Non-pigmented ciliary epithelial cell (primary cell): ENCODE measurements around the gene IMMP2L.
"Not testable (repeated sequence)": the region's sequence is repeated elsewhere in the genome, so short reads cannot be mapped to it uniquely, and the experiment has no call there.

Experiments used
- DNase-seq: peaks from one replicate; pipeline ENCODE4 v3.0.0-alpha.2; 2010; ENCODE audit warnings: low read depth

The IMMP2L gene

DNA sequence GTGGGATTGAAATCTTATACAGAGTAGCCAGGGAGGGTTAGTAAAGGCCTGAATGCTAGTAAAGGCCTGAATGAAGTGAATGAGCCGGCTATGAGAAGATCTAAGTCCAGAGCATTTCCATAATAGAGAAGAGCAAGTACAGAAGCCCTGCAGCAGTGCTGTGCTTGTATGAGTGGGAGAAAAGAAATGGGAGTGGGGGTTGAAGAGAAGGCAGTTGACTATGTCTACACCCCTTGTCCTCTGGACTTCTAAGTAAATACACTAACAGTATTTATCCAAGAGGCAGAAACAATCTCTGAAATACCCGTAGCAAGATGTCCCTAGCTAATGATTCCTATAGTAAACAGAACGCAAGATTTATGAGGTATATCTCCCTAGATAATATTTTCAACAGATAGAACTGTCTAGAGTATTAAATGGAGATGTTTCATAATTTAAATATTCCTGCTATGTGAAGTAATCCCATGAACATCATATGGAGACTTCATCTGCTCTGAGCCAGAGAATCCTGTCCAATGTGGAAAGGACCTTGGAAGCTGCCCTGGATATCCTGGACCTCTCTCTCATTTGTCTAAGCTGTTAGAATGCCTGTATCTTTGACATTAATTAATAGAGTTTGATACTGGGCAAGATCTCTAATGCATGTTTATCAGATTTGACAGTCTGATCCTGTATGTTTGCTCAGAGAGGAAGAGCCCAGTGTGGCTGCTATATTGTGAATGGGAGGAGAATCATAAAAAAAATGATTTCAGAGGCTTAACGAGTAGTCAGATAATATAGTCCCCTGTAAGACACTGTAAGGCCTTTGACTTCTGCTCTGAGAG, 299.8 kb downstream of the IMMP2L start:
- DNase-seq, result no peak

DNA sequence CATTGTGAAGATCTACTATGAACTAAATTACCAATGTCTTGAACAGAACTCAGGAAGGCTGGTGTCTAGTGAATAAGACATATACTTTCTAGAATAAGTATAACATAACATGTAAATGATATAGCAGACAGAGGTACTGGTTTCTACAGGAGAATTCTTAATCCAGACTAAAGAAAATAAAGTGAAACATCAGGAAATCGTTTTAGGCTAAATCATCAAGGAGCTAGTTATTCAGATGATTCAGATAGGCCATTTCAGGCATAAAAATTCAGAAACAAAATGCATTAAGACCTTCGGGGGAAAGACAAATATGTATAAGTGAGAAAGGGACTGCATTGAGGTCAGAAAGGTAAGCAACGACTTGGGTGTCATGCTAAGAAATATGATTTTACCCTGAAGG, 300.8 kb downstream of the IMMP2L start:
- DNase-seq, result peak; percentile 24

DNA sequence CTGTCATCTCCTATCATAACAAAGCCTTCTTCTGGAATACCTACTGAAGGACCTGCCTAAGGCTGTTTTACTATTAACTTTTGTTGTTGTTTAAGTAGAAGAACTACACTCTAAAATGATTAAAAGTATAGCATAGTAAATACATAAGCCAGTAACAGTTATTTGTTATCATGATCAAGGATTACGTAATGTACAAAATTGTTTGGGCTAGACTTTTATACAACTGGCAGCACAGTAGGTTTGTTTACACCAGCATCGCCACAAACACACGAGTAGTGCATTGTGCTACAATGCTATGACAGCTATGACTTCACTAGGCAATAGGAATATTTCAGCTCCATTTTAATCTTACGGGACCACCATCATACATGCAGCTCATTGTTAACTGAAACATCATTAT, 302.3 kb downstream of the IMMP2L start:
- DNase-seq, result no peak

DNA sequence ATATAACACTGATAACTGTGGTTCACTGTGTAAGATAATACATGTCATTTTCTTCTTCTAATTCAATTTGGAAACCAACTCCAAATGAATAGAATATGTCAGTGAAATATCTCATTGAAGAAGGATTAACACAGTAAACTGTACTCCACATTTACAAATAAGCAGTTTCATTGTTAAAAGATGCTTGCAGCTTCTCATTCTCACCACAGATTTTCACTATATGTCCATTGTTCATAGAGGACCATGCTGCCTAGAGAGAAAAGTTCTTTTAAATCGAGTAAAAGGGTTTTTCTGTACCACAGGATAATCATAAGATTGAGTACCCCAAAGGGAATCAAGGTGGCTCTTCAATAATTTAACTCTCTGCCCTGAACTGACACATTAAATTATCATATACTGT, 305.9 kb downstream of the IMMP2L start:
- DNase-seq, result no peak

DNA sequence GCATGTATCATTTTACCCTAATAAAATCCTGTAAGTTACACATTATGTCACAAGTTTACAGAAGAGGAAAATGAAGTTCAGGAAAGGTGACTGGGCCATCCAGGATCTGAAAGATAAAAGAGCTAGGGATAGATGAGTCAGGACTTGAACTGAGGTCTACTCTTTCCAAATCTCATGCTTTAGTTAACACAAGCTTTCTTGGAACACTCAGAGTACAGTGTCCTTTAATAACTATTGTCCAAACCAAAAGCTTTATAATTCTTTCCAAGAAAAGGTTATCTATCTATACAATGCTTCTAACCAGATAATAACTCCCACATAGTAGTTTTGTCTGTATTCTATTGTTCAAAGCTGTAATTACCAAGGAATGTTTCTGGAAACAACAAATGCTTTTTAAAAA, 306.7 kb downstream of the IMMP2L start:
- DNase-seq, result no peak

DNA sequence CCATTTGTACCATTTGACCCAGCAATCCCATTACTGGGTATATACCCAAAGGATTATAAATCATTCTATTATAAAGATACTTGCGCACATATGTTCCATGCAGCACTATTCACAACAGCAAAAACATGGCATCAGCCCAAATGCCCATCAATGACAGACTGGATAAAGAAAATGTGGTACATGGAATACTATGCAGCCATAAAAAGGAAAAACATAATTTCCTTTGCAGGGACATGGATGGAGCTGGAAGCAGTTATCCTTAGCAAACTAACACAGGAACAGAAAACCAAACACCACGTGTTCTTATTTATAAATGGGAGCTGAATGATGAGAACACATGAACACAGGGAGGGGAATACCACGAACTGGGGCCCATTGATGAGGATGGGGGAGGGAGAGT, 310.9 kb downstream of the IMMP2L start:
- DNase-seq, result not testable (repeated sequence)

DNA sequence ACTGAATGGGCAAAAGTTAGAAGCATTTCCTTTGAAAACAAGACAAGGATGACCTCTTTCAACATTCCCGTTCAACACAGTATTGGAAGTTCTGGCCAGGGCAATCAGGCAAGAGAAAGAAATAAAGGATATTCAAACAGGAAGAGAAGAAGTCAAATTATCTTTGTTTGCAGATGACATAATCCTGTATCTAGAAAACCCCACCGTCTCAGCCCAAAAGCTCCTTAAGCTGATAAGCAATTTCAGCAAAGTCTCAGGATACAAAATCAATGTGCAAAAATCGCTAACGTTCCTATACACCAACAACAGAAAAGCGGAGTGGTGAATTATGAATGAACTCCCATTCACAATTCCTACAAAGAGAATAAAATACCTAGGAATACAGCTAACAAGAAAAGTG, 312.5 kb downstream of the IMMP2L start:
- not testable (repeated sequence) for DNase-seq

DNA sequence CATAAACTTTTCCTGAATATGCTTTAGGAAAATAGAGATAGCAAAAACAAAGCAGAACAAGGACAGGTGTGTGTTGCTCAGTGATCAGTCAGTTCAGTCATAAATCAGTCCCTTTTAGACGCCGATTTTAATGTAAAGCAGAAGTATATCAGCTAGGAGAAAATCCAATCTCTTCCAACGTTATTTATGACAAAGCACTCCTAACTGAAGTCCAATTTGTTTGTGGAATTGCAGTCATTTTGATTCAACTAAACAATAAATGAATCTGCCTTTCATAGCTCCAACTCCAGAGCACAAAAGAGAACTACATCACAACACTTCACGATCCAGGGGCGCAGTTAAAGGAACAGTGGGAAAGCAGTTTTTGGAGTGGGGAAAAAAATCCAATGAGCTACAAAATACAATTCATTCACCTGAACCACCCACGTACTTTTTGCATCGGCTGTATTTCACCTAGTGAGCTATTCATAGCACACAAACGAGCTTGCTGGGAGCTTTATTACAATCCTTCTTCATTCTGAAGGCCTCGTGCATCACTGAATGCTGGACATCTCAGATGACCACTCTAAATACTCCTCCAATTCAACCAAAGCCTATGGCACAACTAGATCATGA, 320.0 kb downstream of the IMMP2L start:
- no peak for DNase-seq

DNA sequence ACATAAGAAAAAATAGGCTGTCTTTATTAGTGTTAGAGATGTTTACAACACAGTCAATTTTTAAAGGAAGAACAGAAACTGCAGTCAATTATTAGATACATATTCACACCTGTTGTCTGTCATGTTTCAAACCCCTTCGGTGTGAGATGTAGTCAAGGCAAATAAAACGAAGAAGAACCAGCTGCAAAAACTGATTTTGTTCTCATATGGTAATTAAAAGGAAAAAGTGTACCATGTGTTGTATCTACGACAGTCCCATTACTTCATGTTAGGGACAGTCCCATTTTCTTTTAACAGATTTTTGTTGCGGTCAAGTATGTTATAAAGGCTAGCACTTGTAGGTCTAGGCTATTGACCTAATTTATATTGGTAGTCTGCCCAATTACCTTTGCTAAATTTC, 321.9 kb downstream of the IMMP2L start:
- DNase-seq, result no peak

DNA sequence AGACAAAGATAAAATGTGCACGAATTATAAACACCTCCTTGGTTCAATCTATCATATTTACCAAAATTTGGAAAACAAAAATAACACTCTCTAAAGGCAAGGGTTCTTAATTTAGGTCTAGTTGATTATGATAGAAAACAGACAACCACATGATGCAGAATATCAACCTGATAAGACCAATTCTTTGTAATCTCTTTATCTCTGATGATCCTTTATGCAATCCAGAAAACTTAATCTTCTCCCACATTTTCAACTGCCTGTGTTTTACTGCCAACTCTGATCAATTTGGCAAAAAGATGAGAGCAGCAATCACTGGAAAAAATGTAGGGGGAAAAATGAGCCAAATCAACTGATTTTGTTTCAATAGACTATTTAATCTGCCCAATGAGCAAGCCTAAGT, 322.9 kb downstream of the IMMP2L start:
- no peak for DNase-seq

DNA sequence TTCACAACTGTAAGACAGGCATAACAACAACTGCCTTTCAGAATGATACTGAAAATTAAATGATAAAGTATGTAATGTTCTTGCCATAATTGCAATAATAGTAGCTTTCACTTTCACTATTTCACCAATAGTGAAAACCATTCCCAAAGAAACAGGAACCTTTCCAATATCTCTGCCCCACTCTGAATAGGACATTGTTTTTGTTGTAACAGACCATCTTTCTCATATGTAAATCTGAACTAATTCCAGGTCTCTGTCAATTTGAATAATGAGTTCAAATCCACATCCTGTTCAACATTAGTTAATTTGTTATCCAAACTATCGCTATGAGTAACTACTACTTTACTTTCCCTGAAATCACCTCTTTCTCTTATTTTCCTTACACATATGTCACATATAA, 323.4 kb downstream of the IMMP2L start:
- DNase-seq, result no peak

DNA sequence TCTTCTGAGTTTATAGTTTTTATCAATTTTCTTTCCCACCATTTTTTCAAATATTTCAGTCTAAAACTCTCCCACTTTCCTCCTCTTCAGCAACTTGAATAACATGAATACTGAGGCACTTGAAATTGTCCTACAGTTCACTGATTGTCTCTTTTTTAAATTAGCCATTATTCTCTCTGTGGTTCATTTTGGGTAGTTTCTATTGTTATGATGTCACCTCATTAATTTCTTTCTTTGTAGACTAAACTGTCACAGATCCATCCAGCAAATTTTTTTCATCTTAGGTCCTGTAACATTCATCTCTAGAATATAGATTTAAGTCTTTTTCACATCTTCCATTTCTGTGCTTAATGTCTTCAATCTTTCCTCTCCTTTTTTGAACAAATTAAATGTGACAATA, 326.6 kb downstream of the IMMP2L start:
- no peak for DNase-seq

DNA sequence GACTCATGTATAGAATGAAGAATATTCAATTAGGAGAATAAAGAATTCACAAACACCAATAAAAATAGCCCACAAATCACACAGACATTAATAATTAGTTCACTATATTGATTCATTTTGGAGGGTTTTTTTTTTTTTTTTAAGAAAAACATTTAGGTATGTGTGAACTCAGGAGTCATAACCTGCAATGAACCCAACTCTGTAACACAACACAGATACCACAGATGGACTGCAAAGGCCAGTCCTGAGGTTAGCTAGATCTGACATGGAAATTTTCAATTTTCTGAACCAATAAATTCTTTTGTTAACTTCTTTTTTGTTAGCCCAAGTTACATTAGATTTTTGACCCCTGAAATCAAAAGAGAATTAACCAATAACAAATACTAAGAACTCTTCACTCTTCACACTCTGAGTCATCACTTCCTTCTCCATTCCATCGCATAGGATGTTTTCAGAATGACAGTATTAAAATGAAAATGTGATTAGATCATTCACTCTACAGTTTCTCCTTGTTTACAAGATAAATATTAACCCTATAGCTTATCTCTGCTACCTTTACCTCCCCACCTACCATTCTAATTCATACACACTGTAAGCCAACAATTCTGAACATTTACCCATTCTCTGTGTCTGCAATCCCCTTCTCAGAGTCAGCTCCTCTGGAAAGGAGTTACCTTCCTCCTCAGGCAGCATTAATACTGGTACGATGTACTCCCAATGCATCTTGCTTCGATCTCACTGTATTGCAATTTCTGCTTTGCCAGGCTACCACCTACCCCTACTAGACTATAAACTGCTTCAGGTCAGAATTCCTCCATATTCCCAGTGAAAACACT, 329.8 kb downstream of the IMMP2L start:
- DNase-seq, result peak; percentile 48

DNA sequence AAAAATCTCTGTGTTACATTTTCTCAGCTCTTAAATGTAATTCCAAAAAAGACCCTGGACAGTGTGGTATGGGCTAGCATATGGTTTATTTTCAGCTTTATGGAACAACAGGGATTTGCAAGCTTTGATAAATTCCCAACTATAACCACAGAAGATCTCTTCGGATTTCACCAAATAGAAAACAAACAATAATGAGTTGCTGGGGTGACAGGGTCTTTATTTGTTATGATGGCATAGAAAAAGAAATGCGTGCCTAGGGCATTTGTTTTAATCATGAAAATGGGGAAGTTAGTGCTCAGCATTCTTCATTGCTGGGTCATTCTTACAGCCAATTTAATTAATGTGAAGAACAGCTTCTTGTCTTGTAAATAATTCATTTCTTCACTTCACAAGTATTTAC, 332.4 kb downstream of the IMMP2L start:
- no peak for DNase-seq

DNA sequence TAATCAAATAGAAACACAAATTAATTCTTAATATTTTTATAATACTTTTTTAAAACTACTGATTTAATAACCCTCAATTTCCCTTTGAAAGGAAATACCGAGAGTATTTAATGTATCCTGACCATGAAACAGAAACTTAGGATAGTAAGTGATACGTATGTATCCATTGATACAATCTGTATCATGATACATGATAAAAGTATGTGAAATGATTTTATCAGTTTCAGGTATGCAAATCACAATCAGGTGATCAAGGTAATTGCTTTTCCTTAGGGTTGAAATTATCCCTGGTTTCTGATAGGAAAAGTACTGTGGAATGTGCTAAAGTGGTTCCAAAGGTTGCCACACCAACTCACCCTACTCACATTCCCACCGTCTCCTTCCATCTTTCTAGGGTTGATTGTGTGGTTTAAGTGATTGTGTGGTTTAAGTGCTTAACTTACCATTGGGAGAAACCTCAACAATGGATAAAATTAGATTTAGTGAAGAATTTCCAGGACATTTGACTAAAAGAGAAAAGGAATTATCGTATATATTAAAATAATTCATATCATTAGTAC, 333.0 kb downstream of the IMMP2L start:
- DNase-seq, result no peak

DNA sequence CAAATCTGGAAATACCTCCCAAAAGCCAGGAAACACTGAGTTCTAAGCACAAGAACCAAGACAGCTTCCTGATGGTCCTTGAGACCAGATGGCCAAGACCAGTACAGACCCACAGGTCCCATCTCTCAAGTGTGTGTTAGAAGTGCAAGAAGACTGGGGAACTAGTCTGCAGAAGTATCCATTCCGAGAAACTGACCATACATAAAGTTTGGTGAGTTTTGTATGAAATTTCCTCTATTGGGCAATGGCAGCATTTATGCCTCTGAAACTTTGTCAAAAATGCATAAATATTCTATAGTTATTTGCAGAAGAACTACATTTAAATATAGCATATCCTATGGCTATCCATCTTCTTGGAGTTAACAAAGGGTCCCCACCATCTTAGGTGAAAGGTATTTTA, 333.9 kb downstream of the IMMP2L start:
- no peak for DNase-seq

DNA sequence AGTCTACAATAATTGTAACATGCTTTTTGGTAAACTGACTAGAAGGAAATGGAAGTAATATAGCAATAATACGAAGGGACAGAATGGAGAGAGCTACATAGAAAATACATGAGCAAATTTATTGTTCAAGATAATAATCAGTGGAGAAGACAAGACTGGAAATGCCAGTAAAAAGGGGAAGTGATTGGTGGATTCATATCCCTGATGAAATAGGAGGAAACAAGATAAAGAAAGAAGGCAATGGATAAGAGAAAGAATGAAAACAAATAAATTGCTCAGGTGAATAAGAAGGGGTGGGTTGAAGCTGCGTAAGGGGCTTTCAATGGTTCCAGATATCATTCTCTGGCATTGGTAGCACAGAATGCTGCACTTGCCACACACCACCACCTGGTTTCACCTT, 335.5 kb downstream of the IMMP2L start:
- DNase-seq, result no peak

DNA sequence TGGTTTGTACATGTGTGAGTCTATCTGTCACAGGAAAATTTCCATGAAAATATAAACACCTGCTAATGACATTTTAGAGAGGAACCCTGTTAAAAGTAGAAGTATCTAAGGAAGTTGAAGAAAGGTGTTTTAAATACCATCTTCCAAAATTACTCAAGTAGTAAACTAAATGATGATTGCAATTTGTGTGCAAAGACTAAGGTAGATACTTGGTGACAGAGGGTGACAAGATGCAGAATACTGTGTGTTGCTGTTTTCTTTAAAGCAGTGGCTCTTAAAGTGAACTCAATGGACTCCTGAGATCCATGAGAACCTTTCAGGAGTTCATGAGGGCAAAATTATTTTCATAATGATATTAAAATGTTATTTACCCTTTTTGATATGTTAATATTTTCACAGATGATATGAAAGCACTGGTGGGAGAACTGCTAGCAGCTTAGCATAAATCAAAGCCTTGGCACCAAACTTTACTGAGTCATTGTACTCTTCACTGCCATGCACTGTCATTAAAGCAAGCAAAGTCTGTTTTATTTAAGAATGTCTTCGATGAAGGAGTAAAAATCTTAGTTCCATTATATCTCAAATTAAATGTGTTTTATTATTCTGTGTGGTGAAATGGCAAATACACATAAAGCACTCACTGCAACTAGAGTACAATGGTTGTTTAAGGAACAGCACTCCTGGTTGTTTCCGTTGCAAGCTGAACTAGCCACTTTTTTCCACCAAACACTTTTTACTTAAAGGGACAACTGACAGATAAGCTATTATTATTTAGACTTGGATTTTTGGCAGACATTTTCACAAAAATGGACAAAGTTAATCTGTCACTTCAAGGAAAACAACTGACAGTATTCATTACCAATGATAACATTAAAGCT, 337.7 kb downstream of the IMMP2L start:
- DNase-seq, result no peak

DNA sequence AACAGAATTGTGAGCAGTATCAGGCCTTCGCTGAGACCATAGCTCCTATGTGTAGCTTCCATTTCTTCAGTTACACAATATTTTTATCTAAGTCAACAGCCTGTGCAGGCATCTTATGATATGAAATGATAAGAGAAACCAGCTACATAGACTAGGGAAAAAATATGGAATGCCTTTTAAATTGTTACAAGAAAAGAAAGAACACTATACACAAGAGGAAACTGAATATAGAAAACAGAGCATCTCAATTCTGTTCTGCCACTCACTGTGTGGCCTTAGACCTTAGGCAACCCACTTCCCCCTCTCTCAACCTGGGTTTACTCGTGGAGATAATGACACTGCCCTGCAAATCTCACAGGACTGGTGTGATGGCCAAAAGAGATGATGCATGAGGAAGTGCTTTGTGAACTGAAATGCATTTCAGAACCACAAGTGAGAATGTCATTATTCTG, 338.5 kb downstream of the IMMP2L start:
- DNase-seq, result no peak

DNA sequence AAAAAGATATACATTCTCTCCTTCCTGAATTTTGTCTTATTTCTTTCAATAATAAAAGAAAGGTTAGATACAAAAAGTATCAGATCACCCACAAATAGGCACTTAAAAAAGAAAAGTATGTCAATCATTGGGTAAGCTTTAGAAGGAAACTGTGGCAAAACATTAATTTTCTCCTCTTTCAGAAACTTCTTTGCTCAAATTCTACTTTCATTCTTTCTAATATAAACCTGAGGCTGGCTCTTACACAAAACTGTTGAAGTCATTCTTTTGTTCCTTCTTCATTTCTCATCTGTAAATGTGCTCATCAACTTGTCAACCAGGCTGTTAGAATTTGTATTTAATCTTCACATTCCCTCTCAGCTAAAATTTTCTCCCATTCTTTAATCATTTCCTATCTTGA, 346.7 kb downstream of the IMMP2L start:
- no peak for DNase-seq

DNA sequence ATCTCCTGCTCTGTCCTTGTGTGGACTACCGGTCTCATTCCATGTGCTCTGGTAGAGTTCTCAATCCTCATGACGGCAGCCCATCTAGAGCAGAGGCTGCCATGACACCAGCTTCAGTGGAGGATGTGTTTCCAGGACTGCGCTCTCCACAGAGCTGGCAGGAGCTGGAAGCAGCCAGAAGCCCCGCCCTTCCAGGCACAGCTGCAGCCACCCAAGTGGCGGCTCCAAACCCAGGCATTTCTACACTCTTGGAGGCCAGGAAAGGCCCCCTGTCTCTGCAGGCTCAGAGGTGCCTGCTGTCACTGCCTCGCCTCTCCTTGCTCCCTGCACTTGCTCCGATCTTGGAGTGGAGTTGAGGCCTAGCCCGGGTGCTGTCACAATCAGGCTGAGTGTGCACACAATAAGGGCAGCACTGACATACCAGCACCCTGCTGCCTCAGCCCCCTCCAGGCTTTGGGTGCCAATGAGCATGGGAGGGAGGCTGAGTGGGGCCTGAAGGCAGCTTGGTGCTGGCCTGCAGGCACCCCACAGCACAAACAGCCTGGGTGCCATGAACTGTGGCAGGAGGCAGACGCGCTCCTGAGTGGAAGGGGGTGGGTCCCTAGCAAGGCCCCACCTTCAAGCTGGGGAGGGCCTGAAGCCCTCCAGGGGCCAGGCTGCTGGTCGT, 349.3 kb downstream of the IMMP2L start:
- DNase-seq, result no peak
